GM18861 (cell line): ENCODE results near the gene NPIPA1.
"Not testable (repeated sequence)": the region's sequence is repeated elsewhere in the genome, so short reads cannot be mapped to it uniquely, and the experiment has no call there.

Experiments used
- ATAC-seq: cut with Tn5 transposase; IDR thresholded peaks from one replicate; pipeline ENCODE4 v1.9.1; 2021; ENCODE audit not compliant: unreplicated experiment

The NPIPA1 gene

GRCh38 chr16:14929176-14929575 is 8.1 kb upstream of the NPIPA1 start:
- ATAC-seq, result not testable (repeated sequence)

- ATAC-seq, result not testable (repeated sequence)
These were observed 7.0 kb upstream of the NPIPA1 start for GRCh38 chr16:14930246-14930645.

GRCh38 chr16:14930971-14931370 is 6.3 kb upstream of the NPIPA1 start:
- not testable (repeated sequence) for ATAC-seq

- not testable (repeated sequence) for ATAC-seq
These were observed 4.5 kb upstream of the NPIPA1 start for GRCh38 chr16:14932581-14933375.

GRCh38 chr16:14937994-14938393 is 751 bp downstream of the NPIPA1 start:
- ATAC-seq, result not testable (repeated sequence)

- not testable (repeated sequence) for ATAC-seq
These were observed 5.4 kb downstream of the NPIPA1 start for GRCh38 chr16:14942686-14943085.

- no peak for ATAC-seq
These were observed 18.4 kb downstream of the NPIPA1 start for GRCh38 chr16:14955546-14956231.

GRCh38 chr16:14957576-14958322 is 20.5 kb downstream of the NPIPA1 start:
- no peak for ATAC-seq

- ATAC-seq, result no peak
These were observed 21.0 kb downstream of the NPIPA1 start for GRCh38 chr16:14958323-14958600.

- ATAC-seq, result no peak
These were observed 21.7 kb downstream of the NPIPA1 start for GRCh38 chr16:14958970-14959369.

- no peak for ATAC-seq
These were observed 24.4 kb downstream of the NPIPA1 start for GRCh38 chr16:14961405-14962186.

GRCh38 chr16:14963281-14964173 is 26.3 kb downstream of the NPIPA1 start:
- no peak for ATAC-seq

GRCh38 chr16:14965328-14965727 is 28.1 kb downstream of the NPIPA1 start:
- no peak for ATAC-seq

- ATAC-seq, result not testable (repeated sequence)
These were observed 32.6 kb downstream of the NPIPA1 start for GRCh38 chr16:14969795-14970194.

- not testable (repeated sequence) for ATAC-seq
These were observed 34.5 kb downstream of the NPIPA1 start for GRCh38 chr16:14971621-14972228.

- not testable (repeated sequence) for ATAC-seq
These were observed 36.6 kb downstream of the NPIPA1 start for GRCh38 chr16:14973785-14974322.

GRCh38 chr16:14974331-14974655 is 37.0 kb downstream of the NPIPA1 start:
- not testable (repeated sequence) for ATAC-seq

GRCh38 chr16:14974656-14975417 is 37.6 kb downstream of the NPIPA1 start, which contains the start of gene PDXDC1:
Gene PDXDC1 (plus strand): TSS chr16:14975026. CDS start chr16:14975200, 174 bp downstream.
- ATAC-seq, result peak; percentile 85
